ENCODE data around the gene CD81. TPM values are rescaled to one million over a fixed set of nuclear protein-coding genes. Genes with fewer than 3 reads are reported as not detected.

The CD81 gene
- total RNA-seq, 1 donor from 2014 or later = 377 TPM

GRCh38 chr11:2377511-2378443 is 667 bp downstream of the CD81 start:
- peak; percentile 91 for DNase-seq

- DNase-seq = peak; percentile 61
Observed at GRCh38 chr11:2378527-2379210, 1.6 kb downstream of the CD81 start.

- DNase-seq = no peak
Observed at GRCh38 chr11:2379466-2380174, 2.5 kb downstream of the CD81 start.

- DNase-seq = no peak
Observed at GRCh38 chr11:2380396-2380795, 3.3 kb downstream of the CD81 start.

- DNase-seq = no peak
Observed at GRCh38 chr11:2380807-2381350, 3.8 kb downstream of the CD81 start.

- no peak for DNase-seq
Observed at GRCh38 chr11:2381494-2382128, 4.5 kb downstream of the CD81 start.

GRCh38 chr11:2382129-2382517 is 5.0 kb downstream of the CD81 start:
- DNase-seq = no peak

- DNase-seq = peak; percentile 76
Observed at GRCh38 chr11:2382936-2383851, 6.1 kb downstream of the CD81 start.

GRCh38 chr11:2383852-2384804 is 7.0 kb downstream of the CD81 start:
- DNase-seq = no peak

GRCh38 chr11:2385156-2386151 is 8.3 kb downstream of the CD81 start:
- no peak for DNase-seq

GRCh38 chr11:2386591-2386990 is 9.5 kb downstream of the CD81 start:
- no peak for DNase-seq

GRCh38 chr11:2387266-2387987 is 10.3 kb downstream of the CD81 start:
- DNase-seq = no peak

GRCh38 chr11:2388431-2389376 is 11.6 kb downstream of the CD81 start:
- no peak for DNase-seq

GRCh38 chr11:2389377-2390026 is 12.4 kb downstream of the CD81 start:
- no peak for DNase-seq

GRCh38 chr11:2390091-2390724 is 13.1 kb downstream of the CD81 start:
- DNase-seq = no peak
